HepG2 (cell line): ENCODE results near the gene FAM219B. TPM values are rescaled to one million over a fixed set of nuclear protein-coding genes. Genes with fewer than 3 reads are reported as not detected.
A peak's percentile ranks its signal among the peaks of the same experiment; 100 is the strongest.

Experiments
- ATAC-seq: fragments of 200-7000 bp; cut with Tn5 transposase; 3 replicates; pipeline ENCODE4 v1.9.1; 2020; ENCODE audit warnings: mild to moderate bottlenecking, moderate library complexity
- BruUV-seq: library from RNA; stranded (reverse); fragments of 400-500 nt; replicated peaks from 2 replicates; lab custom pipeline; 2021; lab: Mats Ljungman, UMichigan
- CTCF ChIA-PET: fragments of 300-600 bp; formaldehyde crosslinking; extraction: SDS; loops from one replicate; lab custom pipeline; 2021; ENCODE audit warnings: low total read pairs, inconsistent platforms, low intra/inter-chr PET ratio; lab: Yijun Ruan, JAX
- POLR2A ChIA-PET: fragments of 350-600 bp; sonication (Branson Sonifier 250); formaldehyde crosslinking; loops from one replicate; lab custom pipeline; 2020; ENCODE audit warnings: antibody characterized with exemption, inconsistent platforms; lab: Yijun Ruan, JAX
- DNase-seq: peaks from one replicate; pipeline ENCODE4 v3.0.0-alpha.2; 2015; ENCODE audit warnings: low spot score
- FAIRE-seq: peaks from 3 replicates; lab custom pipeline; 2011; peaks lifted over from hg19 to GRCh38; lab: Jason Lieb, UNC
- H2AFZ ChIP-seq: one replicate; pipeline ENCODE4 v1.6.1; 2011; ENCODE audit warnings: low read length, inconsistent platforms
- H3K27ac ChIP-seq: fragments of 300-600 bp; 3 replicates; pipeline ENCODE4 v1.8.0; 2011; ENCODE audit warnings: mixed run types, mild to moderate bottlenecking, mixed read lengths, low read length, inconsistent platforms; ENCODE audit not compliant: insufficient read depth; ENCODE audit errors: extremely low read length
- H3K27me3 ChIP-seq, 2 experiments: fragments of 200-600 bp in 1 of 2; 2 replicates in 1 of 2; 3 replicates in 1 of 2; pipeline versions ENCODE4 v1.6.0 to v1.8.0; 2011; ENCODE audit warnings: low read length in 2 of 2, mild to moderate bottlenecking in 2 of 2, moderate library complexity in 2 of 2, inconsistent platforms in 1 of 2; ENCODE audit not compliant: insufficient read depth in 2 of 2, control insufficient read depth in 1 of 2
- H3K36me3 ChIP-seq, 2 experiments: fragments of 200-600 bp in 1 of 2; replicated peaks in 1 of 2; 2 replicates in 1 of 2; 3 replicates in 1 of 2; pipeline versions ENCODE4 v1.5.1 to v1.8.0; 2011; ENCODE audit warnings: low read length in 2 of 2, inconsistent platforms in 1 of 2; ENCODE audit not compliant: insufficient read depth in 2 of 2, control insufficient read depth in 1 of 2
- H3K4me1 ChIP-seq: 2 replicates; pipeline ENCODE4 v1.5.1; 2012; ENCODE audit warnings: low read length, inconsistent platforms; ENCODE audit not compliant: insufficient read depth
- H3K4me2 ChIP-seq: 2 replicates; pipeline ENCODE4 v1.6.0; 2011; ENCODE audit warnings: low read depth, low read length, inconsistent platforms
- H3K4me3 ChIP-seq, 3 experiments: fragments of 200-600 bp in 1 of 3; sonication (generic), shearing (Covaris generic) in 1 of 3; replicated peaks in 1 of 3; 2 replicates each; pipeline ENCODE4 v1.5.1; 2011 to 2016; ENCODE audit warnings: low read length in 3 of 3, inconsistent platforms in 2 of 3, low read depth in 2 of 3, mild to moderate bottlenecking in 2 of 3, control low read depth in 1 of 3, mixed read lengths in 1 of 3; ENCODE audit not compliant: insufficient read depth in 1 of 3
- H3K79me2 ChIP-seq: one replicate; pipeline ENCODE4 v1.6.1; 2011; ENCODE audit warnings: low read length, inconsistent platforms; ENCODE audit not compliant: insufficient read depth
- H3K9ac ChIP-seq: 2 replicates; pipeline ENCODE4 v1.6.0; 2011; ENCODE audit warnings: mild to moderate bottlenecking, low read depth, low read length, inconsistent platforms; ENCODE audit not compliant: insufficient read depth
- H3K9me3 ChIP-seq: 2 replicates; pipeline ENCODE4 v1.5.1; 2012; ENCODE audit warnings: mild to moderate bottlenecking, low read length
- H4K20me1 ChIP-seq: 2 replicates; pipeline ENCODE4 v1.6.0; 2011; ENCODE audit warnings: inconsistent platforms, mild to moderate bottlenecking, low read length, moderate library complexity; ENCODE audit not compliant: insufficient read depth
- CBFB ChIP-seq: sonication (generic); formaldehyde crosslinking; IDR thresholded peaks from 2 replicates; pipeline ENCODE4 v1.4.0; 2020; ENCODE audit warnings: missing genetic modification reagents
- CEBPG ChIP-seq: IDR thresholded peaks from 2 replicates; pipeline ENCODE4 v1.6.1; 2016
- ELF3 ChIP-seq: IDR thresholded peaks from 2 replicates; pipeline ENCODE4 v1.6.1; 2016; ENCODE audit warnings: missing genetic modification reagents, missing compliant biosample characterization
- KAT8 ChIP-seq: IDR thresholded peaks from 2 replicates; pipeline ENCODE4 v1.6.1; 2016; ENCODE audit warnings: missing genetic modification reagents, missing compliant biosample characterization
- KLF16 ChIP-seq, 2 experiments: sonication (generic) in 1 of 2; formaldehyde crosslinking in 1 of 2; IDR thresholded peaks; 2 replicates each; pipeline versions ENCODE4 v1.6.1 to v1.8.0; 2016 to 2023; ENCODE audit warnings: missing genetic modification reagents in 2 of 2, missing compliant biosample characterization in 1 of 2
- MED13 ChIP-seq: sonication (generic); formaldehyde crosslinking; IDR thresholded peaks from 2 replicates; pipeline ENCODE4 v1.5.0; 2020; ENCODE audit warnings: missing genetic modification reagents
- RAD21 ChIP-seq: fragments of 450-650 bp; formaldehyde crosslinking; IDR thresholded peaks from 2 replicates; pipeline ENCODE4 v1.5.0; 2020; ENCODE audit warnings: mild to moderate bottlenecking
- RORA ChIP-seq: sonication (generic); formaldehyde crosslinking; IDR thresholded peaks from 2 replicates; pipeline ENCODE4 v1.5.0; 2020; ENCODE audit warnings: mild to moderate bottlenecking, missing genetic modification reagents, moderate library complexity
- SSRP1 ChIP-seq: IDR thresholded peaks from 2 replicates; pipeline ENCODE4 v1.6.1; 2016; ENCODE audit warnings: control low read depth
- STAG1 ChIP-seq: sonication (generic); formaldehyde crosslinking; IDR thresholded peaks from 2 replicates; pipeline ENCODE4 v1.4.0; 2020; ENCODE audit warnings: missing genetic modification reagents
- TAF1 ChIP-seq: sonication (generic); formaldehyde crosslinking; IDR thresholded peaks from 2 replicates; pipeline ENCODE4 v1.4.0; 2020; ENCODE audit warnings: missing genetic modification reagents
- XRCC5 ChIP-seq: fragments of 200-400 bp; formaldehyde crosslinking; optimal IDR thresholded peaks from 2 replicates; pipeline ENCODE3; 2017; ENCODE audit warnings: mild to moderate bottlenecking, low read length
- ZNF552 ChIP-seq: sonication (generic); formaldehyde crosslinking; IDR thresholded peaks from 2 replicates; pipeline ENCODE4 v1.9.0; 2022; ENCODE audit warnings: missing genetic modification reagents, mild to moderate bottlenecking, borderline replicate concordance
- ZNF670 ChIP-seq: sonication (generic); formaldehyde crosslinking; IDR thresholded peaks from 2 replicates; pipeline ENCODE4 v1.8.0; 2022; ENCODE audit warnings: mild to moderate bottlenecking, missing genetic modification reagents, borderline replicate concordance
- WGBS: methylation state at CpG from one replicate; pipeline ENCODE4 v1.1.6; 2017; ENCODE audit warnings: low lambda C conversion rate; 5-methylcytosine and 5-hydroxymethylcytosine counted together
- in situ Hi-C: cut with HindIII; loops from 2 replicates; pipeline ENCODE4 v1.10.0; 2017; ENCODE audit warnings: low pct_unique_long_range_greater_than_20kb; ENCODE audit not compliant: extremely low pct_ligation_motif_present
- intact Hi-C: fragments of 100-400 bp; cut with micrococcal nuclease; formaldehyde crosslinking; loops from one replicate; pipeline ENCODE4 v1.10.0; 2022; ENCODE audit not compliant: unreplicated experiment
- polyA plus RNA-seq, 8 experiments: library from polyadenylated mRNA; depleted of rRNA in 3 of 8; stranded (reverse) in 7 of 8; unstranded in 1 of 8; fragments of >200 nt; fragmentation: Illumina TruSeq in 4 of 8; extraction: Trizol in 4 of 8; gene quantifications; 2 replicates each; pipeline versions ENCODE4 v1.2.1 to v1.2.3, GENCODE V29; 2011 to 2016; ENCODE audit warnings: low read depth in 4 of 8, missing spikeins in 1 of 8, mixed read lengths in 1 of 8; ENCODE audit not compliant: insufficient read depth in 1 of 8
- total RNA-seq, 5 experiments: library from RNA; depleted of rRNA; stranded (reverse); fragments of >200 nt; fragmentation: Illumina TruSeq; extraction: Trizol; gene quantifications; 2 replicates each; pipeline ENCODE4 v1.2.3, GENCODE V29; 2016; ENCODE audit warnings: low read depth in 1 of 5
- TF ChIP-seq, protein P1 (sequence below): sonication (generic); formaldehyde crosslinking; IDR thresholded peaks from 2 replicates; pipeline ENCODE4 v1.9.0; 2021; ENCODE audit warnings: missing genetic modification reagents, mild to moderate bottlenecking, borderline replicate concordance
- TF ChIP-seq, protein P2 (sequence below): IDR thresholded peaks from 2 replicates; pipeline ENCODE4 v1.6.1; 2016; ENCODE audit warnings: missing genetic modification reagents, missing compliant biosample characterization
- TF ChIP-seq, protein P3 (sequence below): sonication (generic); formaldehyde crosslinking; IDR thresholded peaks from 2 replicates; pipeline ENCODE4; 2020; ENCODE audit warnings: missing genetic modification reagents, mild to moderate bottlenecking, borderline replicate concordance

Gene FAM219B
- total and polyA plus RNA-seq, 2 of the 13 experiments (the other 11 are each of a cell fraction or from before 2014, with no cell fraction given) = 36.6 to 50.2 TPM

DNA sequence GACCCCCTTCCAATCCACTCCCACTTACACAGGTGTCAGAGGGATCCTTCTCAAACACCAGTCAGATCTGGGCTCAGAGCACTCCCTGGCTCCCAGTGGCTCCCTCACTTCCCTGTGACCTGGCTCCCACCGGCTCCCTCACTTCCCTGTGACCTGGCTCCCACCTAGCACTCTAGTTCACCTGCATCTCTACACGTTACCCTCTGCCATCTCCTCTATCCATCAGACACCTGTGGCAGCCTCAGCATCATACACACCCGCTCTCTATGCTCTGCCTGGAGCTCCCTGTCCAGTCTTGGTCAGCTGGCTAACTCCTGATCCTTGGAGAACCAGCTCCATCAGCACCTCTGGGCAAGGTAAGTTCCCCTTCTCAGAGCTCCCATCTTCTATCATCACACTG lies 44.4 kb upstream of the FAM219B start (continued):
- TF ChIP-seq, protein P1, sequence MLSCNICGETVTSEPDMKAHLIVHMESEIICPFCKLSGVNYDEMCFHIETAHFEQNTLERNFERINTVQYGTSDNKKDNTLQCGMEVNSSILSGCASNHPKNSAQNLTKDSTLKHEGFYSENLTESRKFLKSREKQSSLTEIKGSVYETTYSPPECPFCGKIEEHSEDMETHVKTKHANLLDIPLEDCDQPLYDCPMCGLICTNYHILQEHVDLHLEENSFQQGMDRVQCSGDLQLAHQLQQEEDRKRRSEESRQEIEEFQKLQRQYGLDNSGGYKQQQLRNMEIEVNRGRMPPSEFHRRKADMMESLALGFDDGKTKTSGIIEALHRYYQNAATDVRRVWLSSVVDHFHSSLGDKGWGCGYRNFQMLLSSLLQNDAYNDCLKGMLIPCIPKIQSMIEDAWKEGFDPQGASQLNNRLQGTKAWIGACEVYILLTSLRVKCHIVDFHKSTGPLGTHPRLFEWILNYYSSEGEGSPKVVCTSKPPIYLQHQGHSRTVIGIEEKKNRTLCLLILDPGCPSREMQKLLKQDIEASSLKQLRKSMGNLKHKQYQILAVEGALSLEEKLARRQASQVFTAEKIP (CRISPR knock-in tag) = no peak
- TF ChIP-seq, all 625 proteins: peak for 0

DNA sequence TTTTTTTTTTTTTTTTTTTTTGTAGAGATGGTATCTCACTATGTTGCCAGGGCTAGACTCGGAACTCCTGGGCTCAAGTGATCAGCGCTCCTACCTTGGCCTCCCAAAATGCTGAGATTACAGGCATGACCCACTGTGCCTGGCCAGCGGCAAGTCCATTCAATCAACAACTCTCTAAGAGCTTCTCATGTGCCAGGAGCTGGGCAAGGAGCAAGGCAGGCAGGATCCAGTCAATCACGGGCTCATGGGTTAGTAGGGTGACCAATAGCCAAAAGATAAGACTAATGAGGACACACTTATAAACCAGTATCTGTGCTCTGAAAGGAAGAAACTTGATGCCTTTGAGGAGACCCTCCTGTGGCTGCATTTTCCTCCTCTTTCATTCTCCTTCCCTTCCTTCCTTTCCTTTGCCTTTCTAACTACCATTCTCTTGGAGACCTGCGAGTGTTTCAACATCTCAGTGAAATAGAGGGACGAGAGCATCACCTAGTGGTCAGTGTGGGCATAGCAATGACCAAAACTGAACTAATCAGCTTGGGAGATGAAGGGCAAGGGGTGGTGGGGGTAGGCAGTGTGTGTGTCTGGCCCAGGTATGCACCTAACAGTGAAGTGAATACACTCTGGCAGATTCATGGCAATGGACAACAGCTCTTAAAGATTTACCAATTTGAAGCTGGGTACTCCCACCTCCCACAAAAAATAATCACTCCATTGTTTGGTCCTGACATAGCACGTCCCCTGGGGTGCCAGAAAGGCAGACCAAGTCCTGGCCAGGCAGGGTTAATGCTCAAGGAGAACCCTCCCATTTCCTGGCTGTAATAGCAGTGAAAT lies 43.6 kb upstream of the FAM219B start:
- Histone ChIP-seq H3K4me3 (no peak overlapping the region; a peak in 1 of 6 replicates), H4K20me1 (no peaks in the 10 kb centered on the region), H3K9me3 (no peaks in the 10 kb centered on the region), H3K4me2 (peak overlapping the region; percentile 63), H3K27ac (no peak overlapping the region), H3K4me1 (peaks cover 17% of the 10 kb centered on the region), H3K9ac (no peak overlapping the region), H3K79me2 (no peaks in the 10 kb centered on the region), H2AFZ (peak overlapping the region; percentile 43), H3K27me3 (peaks cover 0 to 14% of the 10 kb centered on the region in 2 experiments; a peak in 3 of 5 replicates), H3K36me3 (no peaks in the 10 kb centered on the region)
- intact Hi-C loops = loop anchor here (1.0 to 5.0 kb wide), 3 partner anchors 39 to 179 kb away; partner anchors contain the start of gene FAM219B
- ChIA-PET CTCF (interaction anchor here (0.6 to 1.8 kb wide), 5 partner anchors 11 to 179 kb away, joined by 3 to 13 read pairs (median 4); no protein-coding TSS in a partner anchor), POLR2A (interaction anchor here (0.9 to 1.3 kb wide), 3 partner anchors 9 to 179 kb away, joined by 3 to 4 read pairs (median 3); partner anchors contain the start of gene COX5A)
- peak; percentile 89 for FAIRE-seq
- BruUV-seq = no TSS peak
- peak; percentile 73 for DNase-seq
- 17% methylated on average over 7 of the region's 7 CpGs for WGBS
- ATAC-seq = peak; percentile 76
- in situ Hi-C loops = loop anchor here (10.0 kb wide), 2 partner anchors 175 to 315 kb away; no protein-coding TSS in a partner anchor
- TF ChIP-seq ZNF552 (no peak), TAF1 (CRISPR knock-in tag) (no peak), RAD21 (CRISPR knock-in tag) (peak; percentile 80), CBFB (CRISPR knock-in tag) (0 out of 2 replicates have a peak, but pooled peaks have one; percentile 19), KLF16 (CRISPR knock-in tag; IDR thresholded peaks at IDR 0.05) (0 out of 4 replicates have a peak, but pooled peaks of 1 of the 2 experiments have one; percentile 33), XRCC5 (peak; percentile 66), SSRP1 (CRISPR knock-in tag) (0 out of 2 replicates have a peak, but pooled peaks have one; percentile 26), CEBPG (CRISPR knock-in tag) (peak; percentile 94), ELF3 (CRISPR knock-in tag) (0 out of 2 replicates have a peak, but pooled peaks have one; percentile 29), MED13 (CRISPR knock-in tag) (no peak), KAT8 (peak; percentile 34; the same call in 1 of the 2 replicates), RORA (no peak), ZNF670 (CRISPR knock-in tag) (0 out of 2 replicates have a peak, but pooled peaks have one; percentile 25), STAG1 (peak; percentile 92)
- TF ChIP-seq, protein P2, sequence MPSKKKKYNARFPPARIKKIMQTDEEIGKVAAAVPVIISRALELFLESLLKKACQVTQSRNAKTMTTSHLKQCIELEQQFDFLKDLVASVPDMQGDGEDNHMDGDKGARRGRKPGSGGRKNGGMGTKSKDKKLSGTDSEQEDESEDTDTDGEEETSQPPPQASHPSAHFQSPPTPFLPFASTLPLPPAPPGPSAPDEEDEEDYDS (CRISPR knock-in tag) = 0 out of 2 replicates have a peak, but pooled peaks have one; percentile 28
- TF ChIP-seq, protein P3, sequence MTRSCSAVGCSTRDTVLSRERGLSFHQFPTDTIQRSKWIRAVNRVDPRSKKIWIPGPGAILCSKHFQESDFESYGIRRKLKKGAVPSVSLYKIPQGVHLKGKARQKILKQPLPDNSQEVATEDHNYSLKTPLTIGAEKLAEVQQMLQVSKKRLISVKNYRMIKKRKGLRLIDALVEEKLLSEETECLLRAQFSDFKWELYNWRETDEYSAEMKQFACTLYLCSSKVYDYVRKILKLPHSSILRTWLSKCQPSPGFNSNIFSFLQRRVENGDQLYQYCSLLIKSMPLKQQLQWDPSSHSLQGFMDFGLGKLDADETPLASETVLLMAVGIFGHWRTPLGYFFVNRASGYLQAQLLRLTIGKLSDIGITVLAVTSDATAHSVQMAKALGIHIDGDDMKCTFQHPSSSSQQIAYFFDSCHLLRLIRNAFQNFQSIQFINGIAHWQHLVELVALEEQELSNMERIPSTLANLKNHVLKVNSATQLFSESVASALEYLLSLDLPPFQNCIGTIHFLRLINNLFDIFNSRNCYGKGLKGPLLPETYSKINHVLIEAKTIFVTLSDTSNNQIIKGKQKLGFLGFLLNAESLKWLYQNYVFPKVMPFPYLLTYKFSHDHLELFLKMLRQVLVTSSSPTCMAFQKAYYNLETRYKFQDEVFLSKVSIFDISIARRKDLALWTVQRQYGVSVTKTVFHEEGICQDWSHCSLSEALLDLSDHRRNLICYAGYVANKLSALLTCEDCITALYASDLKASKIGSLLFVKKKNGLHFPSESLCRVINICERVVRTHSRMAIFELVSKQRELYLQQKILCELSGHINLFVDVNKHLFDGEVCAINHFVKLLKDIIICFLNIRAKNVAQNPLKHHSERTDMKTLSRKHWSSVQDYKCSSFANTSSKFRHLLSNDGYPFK = no peak
